ENCODE results near the gene CCDC3. TPM values are rescaled to one million over a fixed set of nuclear protein-coding genes. Genes with fewer than 3 reads are reported as not detected.

The CCDC3 gene
- total RNA-seq, 1 experiment from 2014 or later, result not detected

DNA sequence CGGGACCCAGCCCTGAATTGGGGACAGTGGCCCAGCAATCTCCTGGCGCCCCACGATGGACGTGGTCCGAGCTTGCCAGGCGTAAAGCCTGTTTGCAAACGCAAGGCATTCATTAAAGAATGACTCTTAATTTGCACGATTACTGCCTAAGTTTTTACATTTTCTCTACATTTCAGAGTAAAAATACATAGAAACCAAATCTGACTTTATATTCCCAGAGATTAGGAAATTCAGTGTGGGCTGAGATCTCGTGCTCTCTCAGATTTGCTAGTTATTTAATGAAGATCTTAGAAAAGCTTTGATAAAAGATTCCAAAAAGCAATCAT is 337 bp upstream of the CCDC3 start:
- Histone ChIP-seq H3K36me3 (ENCODE audit: low read depth, low read length) (no peaks in the 10 kb centered on the region), H3K79me2 (ENCODE audit: low read length) (no peaks in the 10 kb centered on the region), H3K27me3 (ENCODE audit: low read length) (no peaks in the 10 kb centered on the region), H3K4me3 (ENCODE audit: low read length) (no peak overlapping the region), H3K27ac (ENCODE audit: low read length) (no peak overlapping the region), H4K20me1 (ENCODE audit: low read length) (no peaks in the 10 kb centered on the region), H3K9me3 (ENCODE audit: low read length) (no peaks in the 10 kb centered on the region), H3F3A (ENCODE audit: low read length, unreplicated experiment) (no peaks in the 10 kb centered on the region), H3K9ac (ENCODE audit: low read length) (no peak overlapping the region), H3K4me1 (ENCODE audit: insufficient read depth, low read length) (no peaks in the 10 kb centered on the region), H2AFZ (ENCODE audit: low read length) (no peak overlapping the region), H3K4me2 (ENCODE audit: low read length) (no peak overlapping the region), H3K9me2 (replicated peaks; ENCODE audit: low read length) (no peaks in the 10 kb centered on the region)
- ATAC-seq, result no peak
- CTCF ChIA-PET, result no interaction called here
- TF ChIP-seq, protein P1, sequence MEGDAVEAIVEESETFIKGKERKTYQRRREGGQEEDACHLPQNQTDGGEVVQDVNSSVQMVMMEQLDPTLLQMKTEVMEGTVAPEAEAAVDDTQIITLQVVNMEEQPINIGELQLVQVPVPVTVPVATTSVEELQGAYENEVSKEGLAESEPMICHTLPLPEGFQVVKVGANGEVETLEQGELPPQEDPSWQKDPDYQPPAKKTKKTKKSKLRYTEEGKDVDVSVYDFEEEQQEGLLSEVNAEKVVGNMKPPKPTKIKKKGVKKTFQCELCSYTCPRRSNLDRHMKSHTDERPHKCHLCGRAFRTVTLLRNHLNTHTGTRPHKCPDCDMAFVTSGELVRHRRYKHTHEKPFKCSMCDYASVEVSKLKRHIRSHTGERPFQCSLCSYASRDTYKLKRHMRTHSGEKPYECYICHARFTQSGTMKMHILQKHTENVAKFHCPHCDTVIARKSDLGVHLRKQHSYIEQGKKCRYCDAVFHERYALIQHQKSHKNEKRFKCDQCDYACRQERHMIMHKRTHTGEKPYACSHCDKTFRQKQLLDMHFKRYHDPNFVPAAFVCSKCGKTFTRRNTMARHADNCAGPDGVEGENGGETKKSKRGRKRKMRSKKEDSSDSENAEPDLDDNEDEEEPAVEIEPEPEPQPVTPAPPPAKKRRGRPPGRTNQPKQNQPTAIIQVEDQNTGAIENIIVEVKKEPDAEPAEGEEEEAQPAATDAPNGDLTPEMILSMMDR (conservative IDR thresholded peaks at IDR 0.05; ENCODE audit: low read depth, low read length), result no peak
- TF ChIP-seq EZH2phosphoT487 (IDR thresholded peaks at IDR 0.05; ENCODE audit: borderline replicate concordance, low read length) (no peak), EZH2 (IDR thresholded peaks at IDR 0.05; ENCODE audit: low read length, unreplicated experiment) (no peak)
- no peak for DNase-seq
- intact Hi-C loops (cut with micrococcal nuclease), result no loop called here
- POLR2A ChIA-PET (ENCODE audit: unreplicated experiment), result no interaction called here
- BruUV-seq (replicated peaks), result no TSS peak

DNA sequence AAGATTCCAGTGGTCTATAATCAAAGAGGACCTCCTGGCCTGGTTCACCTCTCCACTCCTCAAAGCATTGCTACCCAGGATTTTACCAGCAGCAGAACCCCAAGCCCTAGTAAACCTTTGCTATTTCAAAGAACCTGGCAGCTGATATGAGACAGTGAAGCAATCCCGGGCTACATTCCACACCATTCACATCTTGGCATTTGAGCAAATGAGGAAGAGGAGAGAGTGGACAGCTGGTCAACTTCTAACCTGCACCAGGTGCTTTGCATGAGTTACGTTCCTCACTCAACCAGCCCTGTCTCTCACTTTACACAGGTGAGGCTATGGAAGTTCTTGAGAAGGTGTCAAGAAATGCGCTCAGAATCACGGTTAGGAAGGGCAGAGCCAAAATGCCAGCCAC is 1.1 kb downstream of the CCDC3 start:
- POLR2A ChIA-PET (ENCODE audit: unreplicated experiment), result no interaction called here

GRCh38 chr10:12999849-13000248 is 1.7 kb downstream of the CCDC3 start:
- intact Hi-C loops (cut with micrococcal nuclease), result no loop called here
- CTCF ChIA-PET, result no interaction called here
- TF ChIP-seq EZH2 (IDR thresholded peaks at IDR 0.05; ENCODE audit: low read length, unreplicated experiment) (no peak), EZH2phosphoT487 (IDR thresholded peaks at IDR 0.05; ENCODE audit: borderline replicate concordance, low read length) (no peak)
- TF ChIP-seq, protein P1 (conservative IDR thresholded peaks at IDR 0.05; ENCODE audit: low read depth, low read length), result no peak
- Histone ChIP-seq H3K27ac (ENCODE audit: low read length) (no peak overlapping the region), H3K27me3 (ENCODE audit: low read length) (no peaks in the 10 kb centered on the region), H4K20me1 (ENCODE audit: low read length) (no peaks in the 10 kb centered on the region), H3K36me3 (ENCODE audit: low read depth, low read length) (no peaks in the 10 kb centered on the region), H3F3A (ENCODE audit: low read length, unreplicated experiment) (no peaks in the 10 kb centered on the region), H3K9me2 (replicated peaks; ENCODE audit: low read length) (no peaks in the 10 kb centered on the region), H3K4me2 (ENCODE audit: low read length) (no peak overlapping the region), H3K79me2 (ENCODE audit: low read length) (no peaks in the 10 kb centered on the region), H3K9me3 (ENCODE audit: low read length) (no peaks in the 10 kb centered on the region), H3K9ac (ENCODE audit: low read length) (no peak overlapping the region), H2AFZ (ENCODE audit: low read length) (no peak overlapping the region), H3K4me3 (ENCODE audit: low read length) (no peak overlapping the region), H3K4me1 (ENCODE audit: insufficient read depth, low read length) (no peaks in the 10 kb centered on the region)
- BruUV-seq (replicated peaks), result no TSS peak
- POLR2A ChIA-PET (ENCODE audit: unreplicated experiment), result no interaction called here
- ATAC-seq (no peak), DNase-seq (no peak)

More for the DNA sequence above, 1.1 kb downstream of the CCDC3 start:
- H3F3A ChIP-seq (ENCODE audit: low read length, unreplicated experiment), result no peaks in the 10 kb centered on the region
- CTCF ChIA-PET, result no interaction called here
- BruUV-seq (replicated peaks), result no TSS peak
- no peaks in the 10 kb centered on the region for H3K79me2 ChIP-seq (ENCODE audit: low read length)
- H3K27ac ChIP-seq (ENCODE audit: low read length), result no peak overlapping the region
- H2AFZ ChIP-seq (ENCODE audit: low read length), result no peak overlapping the region
- no peaks in the 10 kb centered on the region for H3K4me1 ChIP-seq (ENCODE audit: insufficient read depth, low read length)
- ATAC-seq (no peak), DNase-seq (no peak)
- no peaks in the 10 kb centered on the region for H3K9me2 ChIP-seq (replicated peaks; ENCODE audit: low read length)
- TF ChIP-seq, protein P1 (conservative IDR thresholded peaks at IDR 0.05; ENCODE audit: low read depth, low read length), result no peak
- no peak for TF ChIP-seq EZH2phosphoT487 (IDR thresholded peaks at IDR 0.05; ENCODE audit: borderline replicate concordance, low read length)
- no peak for TF ChIP-seq EZH2 (IDR thresholded peaks at IDR 0.05; ENCODE audit: low read length, unreplicated experiment)
- no peaks in the 10 kb centered on the region for H3K27me3 ChIP-seq (ENCODE audit: low read length)
- H3K36me3 ChIP-seq (ENCODE audit: low read depth, low read length), result no peaks in the 10 kb centered on the region
- no peak overlapping the region for H3K4me3 ChIP-seq (ENCODE audit: low read length)
- no peak overlapping the region for H3K9ac ChIP-seq (ENCODE audit: low read length)
- intact Hi-C loops (cut with micrococcal nuclease), result no loop called here
- H3K9me3 ChIP-seq (ENCODE audit: low read length), result no peaks in the 10 kb centered on the region
- H4K20me1 ChIP-seq (ENCODE audit: low read length), result no peaks in the 10 kb centered on the region
- no peak overlapping the region for H3K4me2 ChIP-seq (ENCODE audit: low read length)
